GM18505 (cell line): ENCODE measurements around the gene PNKP.

Experiments
- ATAC-seq: cut with Tn5 transposase; IDR thresholded peaks from one replicate; pipeline ENCODE4 v1.9.1; 2021; ENCODE audit not compliant: unreplicated experiment
- POLR2A ChIP-seq: IDR thresholded peaks from 4 replicates; pipeline ENCODE4 v1.6.1; 2011; ENCODE audit warnings: borderline replicate concordance; ENCODE audit not compliant: insufficient read depth, insufficient read length; ENCODE audit errors: extremely low read depth

PNKP gene

GRCh38 chr19:49866933-49867782 lies at the start of gene PNKP:
Gene PNKP (minus strand): TSS chr19:49867576. CDS start chr19:49867204, 372 bp downstream.
- peak; percentile 79 for TF ChIP-seq POLR2A
- peak; percentile 43 for ATAC-seq

- ATAC-seq, result no peak
- no peak for TF ChIP-seq POLR2A
Observed at GRCh38 chr19:49915271-49915670, 47.9 kb upstream of the PNKP start.

- TF ChIP-seq POLR2A, result no peak
- no peak for ATAC-seq
Observed at GRCh38 chr19:49913720-49914119, 46.3 kb upstream of the PNKP start.

GRCh38 chr19:49912965-49913685 lies 45.7 kb upstream of the PNKP start:
- TF ChIP-seq POLR2A, result no peak
- ATAC-seq, result no peak

GRCh38 chr19:49911381-49912145 lies 44.2 kb upstream of the PNKP start:
- no peak for ATAC-seq
- peak; percentile 68 for TF ChIP-seq POLR2A

- no peak for TF ChIP-seq POLR2A
- no peak for ATAC-seq
Observed at GRCh38 chr19:49910179-49910578, 42.8 kb upstream of the PNKP start.

GRCh38 chr19:49908480-49909420 lies 41.4 kb upstream of the PNKP start:
- ATAC-seq, result no peak

GRCh38 chr19:49907745-49908446 lies 40.5 kb upstream of the PNKP start:
- ATAC-seq, result no peak
- TF ChIP-seq POLR2A, result no peak

More at GRCh38 chr19:49908480-49909420, 41.4 kb upstream of the PNKP start:
- no peak for TF ChIP-seq POLR2A

GRCh38 chr19:49906879-49907564 lies 39.6 kb upstream of the PNKP start:
- TF ChIP-seq POLR2A, result no peak
- ATAC-seq, result no peak

GRCh38 chr19:49904136-49904535 lies 36.8 kb upstream of the PNKP start:
- no peak for ATAC-seq
- TF ChIP-seq POLR2A, result no peak
